Glomerular endothelial cell (primary cell): Measurements from ENCODE around the gene PTGIS. TPM values are rescaled to one million over a fixed set of nuclear protein-coding genes. Genes with fewer than 3 reads are reported as not detected.
"Not testable (repeated sequence)": the region's sequence is repeated elsewhere in the genome, so short reads cannot be mapped to it uniquely, and the experiment has no call there.

Source experiments
- DNase-seq: peaks from one replicate; pipeline ENCODE4 v3.0.0-alpha.2; 2011; ENCODE audit warnings: low read depth, low spot score; ENCODE audit errors: extremely low read depth
- total RNA-seq: library from RNA; depleted of rRNA; stranded (reverse); fragments of >200 nt; gene quantifications from 2 replicates; pipeline ENCODE4 v1.2.3, GENCODE V29; 2015

Gene PTGIS
- 0.53 and 2.5 TPM in 2 replicates for total RNA-seq

DNA sequence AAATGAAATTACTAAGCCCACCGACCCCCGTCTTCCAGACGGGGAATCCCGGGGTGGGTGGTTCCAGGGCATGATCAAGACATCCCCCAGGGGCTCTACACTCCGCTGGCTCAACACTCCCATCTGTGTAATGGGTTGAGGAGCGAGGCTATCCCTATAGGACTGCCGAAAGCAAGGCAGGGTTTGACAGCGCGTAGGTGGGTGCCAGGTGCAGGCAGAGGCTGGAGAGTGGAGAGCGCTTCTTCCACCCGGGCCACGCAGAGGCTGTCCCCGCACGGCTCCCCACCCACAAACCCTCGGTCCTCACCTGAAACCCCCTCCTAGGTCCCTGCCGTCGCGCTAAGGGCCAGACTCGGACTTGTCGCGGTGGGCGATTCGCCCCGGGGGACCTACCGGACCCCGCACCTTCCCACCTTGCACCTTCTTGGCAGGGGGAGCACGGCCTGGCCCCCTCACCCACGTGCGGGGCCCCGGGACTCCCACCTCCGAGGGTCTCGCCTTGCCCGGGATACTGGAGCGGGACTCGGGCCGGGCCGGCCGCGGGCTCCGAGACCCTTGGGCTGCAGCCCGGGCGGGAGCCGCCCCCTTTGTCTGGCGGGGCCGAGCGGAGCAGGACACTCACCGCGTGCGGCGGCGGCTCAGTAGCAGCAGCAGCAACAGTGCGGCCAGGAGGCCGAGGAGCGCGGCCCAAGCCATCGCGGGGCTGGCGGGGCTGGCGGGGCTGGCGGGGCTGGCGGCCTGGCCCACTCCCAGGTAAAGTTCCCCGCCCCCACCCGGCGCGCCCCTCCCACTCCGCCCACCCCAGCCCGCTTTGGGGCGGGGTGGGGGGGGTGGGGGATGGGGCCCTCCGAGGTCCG lies at the start of gene PTGIS:
TSS of gene PTGIS (minus strand) at position 717 of the 857 bp plus-strand sequence. CDS start at position 696, 21 bp downstream.
- no peak for DNase-seq

DNA sequence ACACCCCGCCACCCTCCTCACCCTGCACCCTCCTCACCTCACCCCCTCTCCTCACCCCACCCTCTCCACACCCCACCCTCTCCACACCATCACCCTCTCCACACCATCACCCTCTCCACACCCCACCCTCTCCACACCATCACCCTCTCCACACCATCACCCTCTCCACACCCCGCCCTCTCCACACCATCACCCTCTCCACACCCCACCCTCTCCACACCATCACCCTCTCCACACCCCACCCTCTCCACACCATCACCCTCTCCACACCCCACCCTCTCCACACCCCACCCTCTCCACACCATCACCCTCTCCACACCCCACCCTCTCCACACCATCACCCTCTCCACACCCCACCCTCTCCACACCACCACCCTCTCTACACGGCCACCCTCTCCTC lies 49.5 kb upstream of the PTGIS start:
- not testable (repeated sequence) for DNase-seq

DNA sequence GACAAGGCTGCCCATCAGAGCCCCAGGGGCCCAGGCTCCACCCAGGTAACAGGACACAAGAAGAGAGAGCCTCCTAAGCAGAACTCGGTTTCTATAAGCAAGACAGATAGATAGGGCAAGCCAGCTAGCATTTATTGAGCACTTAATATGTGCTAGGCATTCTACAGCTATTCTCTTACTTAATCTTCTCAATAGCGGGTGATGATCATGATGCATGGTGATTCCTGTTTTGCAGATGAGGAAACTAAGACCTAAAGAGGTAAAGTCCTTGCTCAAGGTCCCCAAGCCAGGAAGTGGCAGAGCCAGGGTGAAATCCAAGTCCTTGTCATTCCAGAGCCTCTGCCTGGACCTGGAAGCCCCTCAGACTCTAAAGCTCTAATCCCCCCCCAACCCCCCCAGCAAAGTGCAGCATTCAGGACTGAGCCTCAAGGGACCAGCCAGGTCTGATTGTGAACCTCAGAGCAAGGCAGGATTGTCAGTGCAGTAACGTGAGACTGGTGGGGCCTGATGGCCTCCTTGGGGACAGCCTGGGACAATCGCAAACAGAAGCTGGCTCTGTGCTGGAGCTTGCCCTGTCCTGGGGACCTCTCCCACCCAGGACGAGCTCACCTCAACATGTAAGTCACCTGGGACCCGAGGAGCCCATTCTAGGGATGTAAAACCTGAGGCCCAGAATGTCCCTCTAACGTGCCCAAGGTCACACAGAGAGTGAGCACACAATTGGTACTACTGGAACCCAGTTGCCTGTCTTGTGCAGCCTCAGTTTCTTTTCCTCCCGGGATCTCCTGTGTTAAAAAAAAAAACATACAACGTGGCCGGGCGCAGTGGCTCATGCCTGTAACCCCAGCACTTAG lies 48.4 kb upstream of the PTGIS start:
- no peak for DNase-seq

DNA sequence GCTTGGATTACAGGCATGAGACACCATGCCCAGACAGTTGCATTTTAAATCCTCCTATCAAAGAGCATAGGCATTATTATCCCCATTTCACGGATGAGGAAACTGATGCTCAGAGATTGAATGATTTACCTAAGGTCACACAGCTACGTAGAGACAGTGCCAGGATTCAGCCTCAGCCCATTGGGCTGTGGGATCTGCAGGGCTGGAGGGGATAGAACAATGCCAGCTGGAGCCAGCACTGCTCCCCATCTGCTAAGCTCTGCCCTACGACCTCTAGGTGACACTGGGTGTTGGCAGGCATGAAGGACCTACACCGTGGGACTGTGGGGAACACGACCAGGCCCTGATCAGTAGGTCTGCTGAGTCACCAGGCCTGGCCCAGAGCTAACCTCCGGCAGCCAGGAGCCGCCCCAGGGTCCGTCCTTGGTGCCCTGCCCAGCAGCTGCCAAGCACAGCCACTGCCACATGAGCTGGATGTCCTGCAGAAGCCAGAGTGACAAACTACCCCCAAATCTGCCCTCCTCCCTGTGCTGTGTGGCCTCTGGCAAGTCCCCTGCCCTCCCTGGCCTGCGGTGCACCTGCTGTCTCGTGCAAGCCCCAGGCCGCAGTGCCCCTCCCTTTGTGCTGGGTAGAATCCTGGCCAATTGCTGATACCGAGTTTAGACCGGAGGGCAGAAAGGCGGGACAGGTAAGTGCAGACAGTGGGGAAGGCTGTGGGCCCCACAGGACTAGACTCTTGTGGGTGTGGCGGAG lies 47.6 kb upstream of the PTGIS start:
- DNase-seq: no peak

DNA sequence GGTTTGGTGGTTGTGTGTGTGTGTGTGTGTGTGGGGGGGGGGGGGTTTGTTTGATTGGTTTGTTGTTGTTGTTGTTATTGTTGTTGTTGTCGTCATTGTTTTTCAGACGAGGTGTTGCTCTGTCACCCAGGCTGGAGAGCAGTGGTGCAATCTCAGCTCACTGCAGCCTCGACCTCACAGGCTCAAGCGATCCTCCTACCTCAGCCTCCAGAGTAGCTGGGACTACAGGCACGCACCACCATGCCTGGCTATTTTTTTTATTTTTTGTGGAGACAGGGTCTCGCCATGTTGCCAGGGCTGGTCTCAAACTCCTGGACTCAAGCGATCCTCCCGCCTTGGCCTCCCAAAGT lies 47.1 kb upstream of the PTGIS start:
- not testable (repeated sequence) for DNase-seq

DNA sequence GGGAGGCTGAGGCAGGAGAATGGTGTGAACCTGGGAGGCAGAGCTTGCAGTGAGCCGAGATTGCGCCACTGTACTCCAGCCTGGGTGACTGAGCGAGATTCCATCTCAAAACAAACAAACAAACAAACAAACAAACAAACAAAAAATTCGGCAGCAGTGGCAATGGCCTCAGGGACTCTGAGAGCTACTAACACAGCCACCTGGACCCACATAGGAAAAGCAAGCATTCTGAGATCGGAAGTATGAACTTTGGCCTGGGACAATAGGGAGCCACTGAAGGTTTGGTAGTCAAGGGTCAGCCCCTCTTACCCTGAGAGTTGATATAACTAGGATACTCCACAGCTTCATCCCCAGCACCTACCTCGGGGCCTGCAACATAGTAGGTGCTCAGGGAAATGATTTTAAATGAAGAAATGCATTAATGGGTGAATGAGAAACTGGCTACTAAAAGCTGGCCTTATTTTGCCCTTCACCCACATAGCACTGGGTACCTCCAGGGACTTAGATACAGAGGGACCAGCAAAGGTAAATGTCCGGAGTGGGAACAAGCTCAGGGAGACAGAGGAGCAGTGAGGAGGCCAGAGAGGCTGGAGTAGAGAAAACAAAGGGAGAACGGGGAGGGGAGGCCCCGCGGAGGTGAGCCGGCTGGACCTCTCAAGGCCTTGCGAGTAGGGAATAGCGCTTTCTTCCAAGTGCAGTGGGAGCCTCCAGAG lies 46.6 kb upstream of the PTGIS start:
- no peak for DNase-seq

DNA sequence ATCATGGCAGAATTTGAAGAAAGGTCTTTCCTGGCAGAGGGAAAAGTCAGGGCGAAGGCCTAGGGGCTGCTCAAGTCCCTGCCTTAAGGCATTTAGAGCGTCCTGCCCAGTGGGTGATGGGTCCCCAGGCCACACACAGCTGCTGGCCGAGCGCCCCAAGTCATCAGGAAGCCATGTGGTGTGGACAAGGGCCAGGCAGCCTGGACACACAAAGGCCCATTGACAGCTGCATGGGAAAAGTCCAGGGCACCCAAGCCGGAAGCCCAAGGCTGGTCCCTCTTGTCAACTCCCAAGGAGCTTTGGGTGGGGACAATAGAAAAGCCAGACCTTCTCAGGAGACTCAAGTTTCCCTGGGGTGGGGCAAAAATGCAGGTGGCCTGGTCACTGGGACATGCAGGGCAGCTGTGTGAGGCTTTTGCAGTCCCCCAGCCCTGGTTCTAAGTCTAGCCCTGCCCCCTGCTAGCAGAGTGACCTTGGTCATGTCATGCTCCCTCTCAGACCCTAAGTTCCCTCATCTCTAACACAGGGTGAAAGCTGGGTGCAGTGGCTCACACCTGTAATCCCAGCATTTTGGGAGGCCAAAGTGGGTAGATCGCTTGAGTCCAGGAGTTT lies 44.3 kb upstream of the PTGIS start:
- DNase-seq: no peak

DNA sequence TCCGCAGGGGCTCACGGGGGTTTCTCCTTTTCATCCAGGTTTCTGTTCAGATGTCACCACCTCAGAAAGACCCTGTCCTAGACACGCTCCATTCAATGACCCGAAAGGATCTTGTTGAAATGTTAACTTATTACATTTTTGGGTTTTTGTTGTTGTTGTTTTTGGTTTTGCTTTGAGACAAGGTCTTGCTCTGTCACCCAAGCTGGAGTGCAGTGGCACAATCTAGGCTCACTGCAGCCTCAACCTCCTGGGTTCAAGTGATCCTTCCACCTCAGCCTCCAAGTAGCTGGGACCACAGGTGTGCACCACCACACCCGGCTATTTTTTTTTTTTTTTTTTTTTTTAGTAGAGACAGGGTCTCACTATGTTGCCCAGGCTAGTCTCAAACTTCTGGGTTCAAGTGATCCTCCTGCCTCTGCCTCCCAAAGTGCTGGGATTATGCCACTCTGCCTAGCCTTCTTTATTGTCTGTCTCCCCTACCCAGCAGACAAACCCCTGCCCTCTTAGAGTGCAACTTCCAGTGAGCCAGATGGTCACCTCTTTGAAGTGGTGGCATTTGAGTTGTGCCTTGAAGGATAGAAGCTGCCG lies 43.7 kb upstream of the PTGIS start:
- not testable (repeated sequence) for DNase-seq

DNA sequence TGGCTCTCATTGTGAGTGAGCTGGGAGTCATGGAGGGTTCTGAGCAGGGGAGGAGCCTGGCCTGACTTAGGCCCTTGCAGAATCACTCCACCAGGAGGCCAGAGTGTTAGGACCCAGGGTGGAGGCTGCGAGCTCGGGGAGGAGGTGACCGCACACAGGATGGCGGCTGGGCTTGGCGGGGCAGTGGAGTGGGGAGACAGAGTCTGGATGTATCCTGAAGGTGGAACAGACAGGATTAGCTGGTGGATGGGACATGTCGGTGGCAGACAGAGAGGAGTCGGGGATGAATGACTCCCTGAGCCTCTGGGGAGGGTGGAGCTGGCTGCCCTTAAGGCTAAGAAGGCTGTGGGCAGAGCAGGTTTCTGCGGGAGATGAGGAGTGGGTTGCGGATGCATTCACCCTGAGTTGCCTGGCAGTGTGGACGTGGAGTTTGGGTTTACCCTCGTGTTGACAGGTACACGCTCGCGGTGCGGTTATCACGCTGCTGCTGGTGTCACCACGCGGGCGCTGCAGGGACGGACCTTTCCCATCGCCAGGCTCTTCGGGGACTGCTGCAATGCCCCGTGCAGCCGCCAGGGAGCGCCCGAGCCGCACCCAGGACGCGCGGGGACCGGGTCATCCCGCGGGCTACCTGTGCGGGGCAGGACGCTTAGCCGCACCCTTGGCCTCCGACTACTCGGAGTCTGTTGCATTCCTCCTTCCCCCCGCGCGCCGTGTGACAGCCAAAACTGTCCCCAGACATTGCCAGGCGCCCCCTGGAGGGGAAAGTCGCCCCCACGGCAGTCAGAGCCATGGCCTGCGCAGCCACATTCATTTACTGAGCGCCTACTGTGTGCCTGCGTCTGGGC lies 43.0 kb upstream of the PTGIS start:
- no peak for DNase-seq

DNA sequence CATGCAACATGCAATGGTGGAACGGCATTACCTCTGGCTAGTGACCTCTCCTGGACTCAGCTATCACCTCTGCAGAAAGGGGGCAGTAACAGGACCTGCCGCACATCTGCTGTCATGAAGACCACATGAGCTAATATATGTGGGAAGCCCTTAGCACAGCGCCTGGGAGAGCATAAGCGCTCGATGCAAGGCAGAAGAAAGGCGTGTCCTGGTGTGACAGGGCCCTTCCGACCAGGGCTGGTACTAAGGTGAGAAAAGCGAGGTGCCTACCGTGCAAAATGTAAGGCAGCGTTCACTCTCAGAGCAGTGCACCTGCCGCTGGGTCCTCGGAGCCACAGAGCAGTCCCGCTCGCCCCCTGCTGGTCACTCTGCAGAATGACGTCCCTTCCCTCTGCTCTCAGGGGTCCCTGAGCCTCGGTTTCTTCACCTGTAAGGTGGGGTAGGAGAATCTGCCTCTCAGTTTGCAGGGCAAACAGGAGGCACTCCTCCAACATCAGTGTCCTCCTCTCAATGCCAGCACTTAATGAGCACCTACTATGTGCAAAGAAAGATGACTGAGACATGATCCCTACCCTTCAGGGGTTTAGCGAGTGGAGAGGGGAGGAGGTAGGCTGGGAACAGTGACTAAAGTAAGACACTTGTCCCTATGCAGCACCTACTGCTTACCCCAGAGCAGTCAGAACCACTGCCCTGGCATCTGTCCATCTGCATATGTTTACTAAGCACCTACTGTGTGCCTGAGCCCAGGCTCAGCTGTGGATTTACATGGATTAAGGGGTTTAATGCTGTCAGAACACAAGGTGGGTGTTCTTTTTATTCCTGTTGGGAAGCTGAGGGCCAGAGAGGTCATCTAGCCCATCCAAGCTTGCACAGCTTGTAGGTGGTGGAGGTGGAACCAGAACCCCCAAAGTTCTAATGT lies 41.1 kb upstream of the PTGIS start:
- no peak for DNase-seq

DNA sequence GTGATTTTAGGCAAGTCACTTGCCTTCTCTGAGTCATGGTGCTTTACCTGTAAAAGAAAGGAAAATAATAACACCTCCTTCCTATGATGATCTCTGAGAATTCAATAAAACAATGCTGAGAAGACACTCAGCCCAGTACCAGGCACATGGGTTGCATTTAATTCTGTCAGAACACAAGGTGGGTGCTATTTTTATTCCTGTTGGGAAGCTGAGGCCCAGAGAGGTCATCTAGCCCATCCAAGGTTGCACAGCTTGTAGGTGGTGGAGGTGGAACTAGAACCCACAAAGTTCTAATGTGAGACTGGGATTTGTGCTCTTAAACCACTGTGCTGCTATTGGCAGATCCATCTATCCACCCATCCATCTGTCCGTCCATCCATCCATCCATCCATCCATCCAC lies 39.6 kb upstream of the PTGIS start:
- no peak for DNase-seq

DNA sequence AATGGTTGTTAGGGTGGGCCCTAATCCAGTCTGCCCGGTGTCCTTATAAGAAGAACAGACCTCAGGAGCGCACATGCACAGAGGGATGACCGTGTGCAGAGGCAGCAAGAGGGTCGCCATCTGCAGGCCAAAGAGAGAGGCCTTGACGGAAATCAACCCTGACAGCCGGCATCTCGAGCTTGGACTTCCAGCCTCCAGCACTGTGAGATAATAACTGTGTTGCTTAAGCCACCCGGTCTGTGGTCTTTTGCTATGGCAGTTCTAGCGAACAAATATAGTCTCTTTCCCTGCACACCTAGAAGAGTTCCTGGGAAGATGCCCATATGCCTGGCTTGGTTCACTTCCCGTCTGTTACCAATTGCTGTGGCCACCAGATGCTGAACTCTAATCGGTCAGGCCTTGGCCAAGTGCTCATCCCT lies 35.3 kb upstream of the PTGIS start:
- DNase-seq: no peak

DNA sequence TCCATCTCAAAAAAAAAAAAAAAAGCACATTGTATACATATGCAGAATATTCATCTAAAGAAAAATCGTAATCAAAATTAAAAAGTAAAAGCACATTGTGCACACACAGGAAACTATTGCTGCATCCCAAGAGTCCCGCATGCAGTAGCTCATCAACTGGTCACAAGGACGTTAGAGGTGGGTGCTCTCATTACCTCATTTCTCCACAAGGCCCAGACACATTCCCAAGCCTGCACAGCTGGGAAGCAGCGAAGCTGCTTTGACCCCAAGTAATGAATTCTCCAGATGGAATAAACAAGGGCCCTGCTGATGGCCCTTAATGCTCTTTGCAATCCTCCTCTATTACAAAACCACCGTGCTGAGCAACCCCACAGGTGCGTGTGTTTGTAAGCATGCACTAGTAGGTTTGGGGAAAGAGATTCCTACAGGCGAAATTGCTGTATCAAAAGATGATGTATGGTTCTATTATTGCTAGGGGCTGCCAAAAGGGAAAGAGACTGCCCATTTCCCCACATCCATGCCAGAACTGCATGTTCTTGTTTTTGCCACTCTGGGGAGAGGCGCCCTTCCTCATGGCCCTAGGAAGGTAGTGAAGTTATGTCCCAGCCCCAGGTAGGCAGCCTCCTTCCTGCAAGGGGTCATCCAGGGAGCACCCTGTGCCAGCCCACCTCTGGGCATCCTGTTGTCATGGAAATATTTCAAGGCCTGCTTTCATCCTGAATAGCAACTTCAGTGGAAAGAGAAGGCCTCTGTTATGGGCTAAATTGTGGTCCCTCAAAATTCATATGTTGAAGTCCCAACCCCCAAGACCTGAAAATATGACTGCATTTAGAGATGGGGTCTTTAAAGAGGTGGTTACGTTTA lies 34.6 kb upstream of the PTGIS start:
- no peak for DNase-seq

DNA sequence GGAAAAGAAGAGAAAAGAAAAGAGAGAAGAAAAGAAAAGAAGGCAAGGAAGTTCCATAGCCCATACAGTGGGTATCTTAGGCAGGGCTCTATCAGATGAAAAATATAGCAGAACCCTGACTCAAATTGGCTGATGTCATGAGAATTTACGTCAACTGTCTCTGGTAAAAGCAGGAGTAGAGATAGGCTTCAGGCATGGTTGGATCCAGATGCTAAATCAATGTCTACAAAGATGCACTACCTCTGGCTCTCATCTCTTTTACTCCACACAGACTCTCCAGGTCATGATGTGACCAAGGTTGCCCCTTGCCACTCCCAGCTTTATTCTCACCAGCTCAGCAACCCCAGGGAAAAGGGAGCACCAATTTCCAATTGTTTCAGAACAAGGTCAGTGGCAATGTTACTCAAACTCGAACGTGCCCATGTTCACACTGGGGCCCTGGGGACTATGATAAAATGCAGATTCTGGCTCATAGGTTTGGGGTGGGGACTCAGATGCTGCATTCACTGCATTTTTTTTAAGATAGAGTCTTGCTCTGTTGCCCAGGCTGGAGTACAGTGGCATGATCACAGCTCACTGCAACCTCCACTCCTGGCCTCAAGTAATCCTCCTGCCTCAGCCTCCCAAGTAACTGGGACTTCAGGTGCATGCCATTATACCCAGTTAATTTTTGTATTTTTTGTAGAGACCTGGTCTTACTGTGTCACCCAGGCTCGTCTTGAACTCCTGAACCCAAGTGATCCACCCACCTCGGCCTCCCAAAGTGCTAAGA lies 33.4 kb upstream of the PTGIS start:
- DNase-seq: no peak

DNA sequence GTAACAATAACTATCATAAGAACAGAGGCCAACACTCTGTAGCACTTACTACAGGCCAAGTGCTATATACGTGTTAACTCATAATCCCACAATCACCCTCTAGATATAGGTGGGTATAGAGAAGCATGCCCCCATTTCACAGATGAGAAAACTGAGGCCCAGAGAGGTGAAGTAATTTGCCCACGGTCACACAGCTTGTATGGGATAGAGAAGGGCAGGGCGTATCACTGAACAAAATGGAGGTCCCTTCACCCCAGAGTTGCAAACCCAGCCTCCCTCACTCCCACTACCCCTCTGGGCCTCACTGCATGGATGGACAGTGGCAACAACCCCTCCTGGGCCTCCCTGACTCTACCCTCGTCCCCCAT lies 31.8 kb upstream of the PTGIS start:
- DNase-seq: no peak

DNA sequence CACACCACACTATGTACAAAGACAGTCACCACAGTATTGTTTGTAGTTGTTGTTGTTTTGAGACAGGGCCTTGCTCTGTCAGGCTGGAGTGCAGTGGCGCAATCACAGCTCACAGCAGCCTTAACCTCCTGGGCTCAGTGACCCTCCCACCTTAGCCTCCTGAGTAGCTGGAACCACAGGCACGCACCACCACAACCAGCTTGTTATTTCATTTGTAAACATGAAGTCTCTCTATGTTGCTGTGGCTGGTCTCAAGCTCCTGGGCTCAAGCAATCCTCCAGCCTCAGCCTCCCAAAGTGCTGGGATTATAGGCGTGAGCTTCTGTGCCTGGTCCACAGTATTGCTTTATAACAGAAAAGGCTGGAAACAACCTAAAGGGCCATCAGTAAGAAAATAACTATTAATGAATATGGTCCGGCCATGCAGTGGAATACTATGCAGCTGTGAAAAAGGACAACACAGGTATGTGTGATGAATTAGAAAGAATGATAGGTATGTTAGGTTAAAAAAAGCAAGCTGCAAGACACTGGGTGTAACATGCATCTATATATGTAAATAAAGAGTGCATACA lies 30.0 kb upstream of the PTGIS start:
- DNase-seq: no peak
